ENCODE measurements around the gene IQCE.

- no peak for TF ChIP-seq POLR2A (IDR thresholded peaks at IDR 0.05)
- TF ChIP-seq CTCF (IDR thresholded peaks at IDR 0.05), result no peak
Observed at GRCh38 chr7:2525658-2526630, 32.8 kb upstream of the IQCE start.
